Osteocyte (in vitro differentiated cells): ENCODE results near the gene GRB10. TPM values are rescaled to one million over a fixed set of nuclear protein-coding genes. Genes with fewer than 3 reads are reported as not detected.

Experiments
- DNase-seq: peaks from one replicate; pipeline ENCODE4 v3.0.0; 2021; ENCODE audit warnings: mixed read lengths; ENCODE audit not compliant: unreplicated experiment; ENCODE audit errors: extremely low spot score
- H3K27ac Mint-ChIP-seq: one replicate; pipeline ENCODE4 v1.8.0; 2021; ENCODE audit warnings: mild to moderate bottlenecking, mixed read lengths; ENCODE audit not compliant: unreplicated experiment
- H3K27me3 Mint-ChIP-seq: one replicate; pipeline ENCODE4 v1.8.0; 2021; ENCODE audit warnings: mixed read lengths; ENCODE audit not compliant: unreplicated experiment
- H3K36me3 Mint-ChIP-seq: one replicate; pipeline ENCODE4 v1.8.0; 2021; ENCODE audit warnings: mixed read lengths; ENCODE audit not compliant: unreplicated experiment
- H3K4me1 Mint-ChIP-seq: one replicate; pipeline ENCODE4 v1.8.0; 2021; ENCODE audit warnings: mixed read lengths; ENCODE audit not compliant: unreplicated experiment
- H3K4me3 Mint-ChIP-seq: one replicate; pipeline ENCODE4 v1.8.0; 2021; ENCODE audit warnings: mild to moderate bottlenecking, moderate library complexity, mixed read lengths; ENCODE audit not compliant: unreplicated experiment
- H3K9me3 Mint-ChIP-seq: one replicate; pipeline ENCODE4 v1.8.0; 2021; ENCODE audit warnings: mixed read lengths; ENCODE audit not compliant: unreplicated experiment
- CTCF ChIP-seq: fragments of 200-600 bp; sonication (generic); IDR thresholded peaks from 2 replicates; pipeline ENCODE4 v1.5.0; 2021; ENCODE audit warnings: antibody characterized with exemption, mild to moderate bottlenecking, moderate library complexity
- total RNA-seq: library from RNA; stranded (reverse); gene quantifications from 2 replicates; pipeline ENCODE4 v1.2.1, GENCODE V29; 2021

Gene GRB10
- total RNA-seq, 1 donor from 2014 or later: 51.3 TPM

GRCh38 chr7:50709151-50709550, 73.5 kb downstream of the GRB10 start:
- Mint-ChIP-seq H3K27me3 (no peaks in the 10 kb centered on the region), H3K36me3 (peaks cover 5% of the 10 kb centered on the region), H3K27ac (no peak overlapping the region), H3K4me3 (no peak overlapping the region), H3K4me1 (peaks cover 34% of the 10 kb centered on the region), H3K9me3 (no peaks in the 10 kb centered on the region)
- no peak for TF ChIP-seq CTCF
- DNase-seq: peak; percentile 78

- no peak for TF ChIP-seq CTCF
Observed at GRCh38 chr7:50707236-50708006, 75.3 kb downstream of the GRB10 start.

GRCh38 chr7:50706469-50706937, 76.2 kb downstream of the GRB10 start:
- no peaks in the 10 kb centered on the region for H3K9me3 Mint-ChIP-seq
- no peak overlapping the region for H3K4me3 Mint-ChIP-seq
- peak; percentile 53 for DNase-seq

More at GRCh38 chr7:50707236-50708006, 75.3 kb downstream of the GRB10 start:
- Mint-ChIP-seq H3K4me1 (peaks cover 22% of the 10 kb centered on the region), H3K9me3 (no peaks in the 10 kb centered on the region), H3K27me3 (no peaks in the 10 kb centered on the region), H3K4me3 (no peak overlapping the region), H3K27ac (no peak overlapping the region), H3K36me3 (peaks cover 14% of the 10 kb centered on the region)
- peak; percentile 60 for DNase-seq

GRCh38 chr7:50704844-50705243, 77.9 kb downstream of the GRB10 start:
- no peak for TF ChIP-seq CTCF
- Mint-ChIP-seq H3K4me1 (peaks cover 4% of the 10 kb centered on the region), H3K36me3 (peaks cover 27% of the 10 kb centered on the region), H3K9me3 (no peaks in the 10 kb centered on the region), H3K27ac (no peak overlapping the region), H3K27me3 (no peaks in the 10 kb centered on the region), H3K4me3 (no peak overlapping the region)
- DNase-seq: peak; percentile 59

More at GRCh38 chr7:50706469-50706937, 76.2 kb downstream of the GRB10 start:
- no peak for TF ChIP-seq CTCF
- peaks cover 13% of the 10 kb centered on the region for H3K4me1 Mint-ChIP-seq
- H3K36me3 Mint-ChIP-seq: peaks cover 14% of the 10 kb centered on the region
- H3K27ac Mint-ChIP-seq: no peak overlapping the region
- no peaks in the 10 kb centered on the region for H3K27me3 Mint-ChIP-seq

- Mint-ChIP-seq H3K27me3 (no peaks in the 10 kb centered on the region), H3K36me3 (peaks cover 31% of the 10 kb centered on the region), H3K4me1 (peaks cover 8% of the 10 kb centered on the region), H3K4me3 (no peak overlapping the region), H3K27ac (no peak overlapping the region), H3K9me3 (no peaks in the 10 kb centered on the region)
- TF ChIP-seq CTCF: no peak
- DNase-seq: no peak
Observed at GRCh38 chr7:50703654-50704053, 79.0 kb downstream of the GRB10 start.
